SIG-M5 (cell line): Measurements from ENCODE around the gene CAPN9.

ENCODE experiments used
- DNase-seq: peaks from one replicate; lab custom pipeline; 2025; lab: John Stamatoyannopoulos, UW

The CAPN9 gene

GRCh38 chr1:230800891-230801840 lies 54.0 kb downstream of the CAPN9 start:
- DNase-seq, result no peak

DNA sequence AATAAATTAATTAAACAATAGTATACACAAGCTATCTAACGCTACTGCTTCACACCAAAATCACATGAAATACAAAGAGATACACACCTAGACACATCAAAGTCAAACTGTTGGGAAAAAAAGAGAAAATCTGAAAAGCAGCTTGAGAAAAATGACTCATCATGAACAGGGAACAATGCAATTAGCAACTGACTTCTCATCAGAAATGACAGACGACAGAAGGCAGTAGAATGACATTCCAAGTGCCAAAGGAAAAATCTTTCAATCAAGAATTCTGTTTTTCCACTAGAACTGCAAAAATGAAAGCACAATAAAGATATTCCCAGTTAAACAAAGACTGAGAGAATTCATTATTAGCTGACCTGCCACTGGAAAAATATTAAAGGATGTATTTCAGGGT lies 57.2 kb downstream of the CAPN9 start:
- no peak for DNase-seq

GRCh38 chr1:230806552-230806951 lies 59.4 kb downstream of the CAPN9 start:
- DNase-seq, result no peak

DNA sequence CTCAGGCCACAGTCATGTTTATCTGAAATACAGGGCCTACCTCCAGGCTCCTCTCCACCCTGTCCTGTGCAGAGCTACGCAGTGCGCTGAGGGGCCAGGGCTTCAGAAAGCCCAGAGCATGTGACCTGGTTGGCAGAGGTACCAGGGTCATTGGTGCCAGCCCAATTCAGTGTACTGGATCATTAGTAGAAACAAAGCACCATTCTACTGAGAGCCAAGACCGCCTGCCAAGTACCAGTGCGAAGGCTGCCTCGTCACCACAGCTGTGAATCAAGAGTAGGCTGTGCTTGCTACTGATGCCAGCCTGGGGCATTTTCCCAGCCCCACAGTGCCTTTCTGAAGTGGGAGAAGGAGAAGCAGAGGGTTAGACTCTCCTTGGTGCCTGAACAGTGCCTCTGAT lies 59.8 kb downstream of the CAPN9 start:
- DNase-seq, result no peak

- no peak for DNase-seq
Measured at GRCh38 chr1:230807561-230808280, 60.5 kb downstream of the CAPN9 start.

DNA sequence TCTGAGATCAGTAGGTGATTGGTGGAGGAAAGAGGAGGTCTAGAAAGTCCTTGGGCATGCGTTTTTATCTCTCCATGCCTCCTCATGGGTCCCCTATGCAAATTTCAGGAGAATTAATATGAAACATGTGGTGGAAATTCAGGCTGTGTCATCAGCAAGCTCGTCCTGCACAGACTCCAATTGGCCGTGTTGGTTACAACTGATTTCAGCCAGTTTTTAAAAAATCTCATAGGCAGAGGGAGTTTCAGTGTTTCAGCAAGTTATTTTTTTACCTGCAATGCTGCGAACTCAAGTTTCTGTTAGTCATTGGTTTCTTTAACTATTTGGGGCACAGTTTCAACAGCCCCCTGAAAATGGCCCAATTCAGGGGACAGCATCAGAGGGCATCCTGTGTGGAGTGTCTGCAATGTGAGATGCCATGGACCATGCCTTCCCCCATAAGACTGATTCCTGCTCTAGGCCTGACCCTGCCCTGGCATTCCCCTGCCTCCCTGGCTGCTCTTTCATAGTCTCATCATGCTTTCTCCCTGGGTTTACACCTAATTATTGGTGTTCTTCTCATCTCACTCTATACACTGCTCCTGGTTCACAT lies 61.2 kb downstream of the CAPN9 start:
- no peak for DNase-seq

DNA sequence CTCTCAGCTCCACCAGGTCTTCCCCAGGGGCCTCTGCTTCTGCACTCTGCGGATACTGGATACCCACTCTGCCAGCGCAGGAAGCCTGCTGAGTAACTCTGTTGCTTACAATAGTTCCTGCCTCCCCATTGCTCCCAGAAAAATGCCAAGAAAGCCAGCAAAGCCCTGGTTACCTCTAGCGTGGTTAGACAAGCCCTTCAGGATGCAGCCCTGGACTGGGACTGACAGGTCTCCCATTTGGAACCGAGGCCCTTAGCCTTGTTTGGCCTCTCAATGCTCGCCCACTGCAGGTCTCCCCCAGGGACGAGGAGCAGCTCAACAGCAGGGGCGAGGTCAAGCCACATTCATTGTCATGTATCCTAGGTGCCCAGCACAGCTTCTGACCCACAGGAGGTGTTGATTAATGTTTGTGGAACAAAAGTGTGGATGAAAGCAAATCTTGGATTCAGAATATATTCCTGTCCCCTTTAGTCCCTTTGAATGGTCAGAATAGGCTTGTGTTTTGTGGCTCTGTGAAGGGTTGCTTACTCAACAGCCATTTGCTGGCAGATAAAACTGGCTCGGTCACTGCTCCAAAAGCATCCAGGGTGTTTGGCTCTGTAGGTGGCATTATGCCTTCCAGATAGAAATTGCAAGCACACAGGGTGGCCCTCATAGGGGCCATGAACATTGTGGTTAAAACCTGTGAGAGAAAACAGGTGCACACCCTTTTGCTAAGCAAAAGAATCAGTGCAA lies 62.2 kb downstream of the CAPN9 start:
- no peak for DNase-seq

GRCh38 chr1:230812568-230812967 lies 65.4 kb downstream of the CAPN9 start:
- DNase-seq, result no peak

DNA sequence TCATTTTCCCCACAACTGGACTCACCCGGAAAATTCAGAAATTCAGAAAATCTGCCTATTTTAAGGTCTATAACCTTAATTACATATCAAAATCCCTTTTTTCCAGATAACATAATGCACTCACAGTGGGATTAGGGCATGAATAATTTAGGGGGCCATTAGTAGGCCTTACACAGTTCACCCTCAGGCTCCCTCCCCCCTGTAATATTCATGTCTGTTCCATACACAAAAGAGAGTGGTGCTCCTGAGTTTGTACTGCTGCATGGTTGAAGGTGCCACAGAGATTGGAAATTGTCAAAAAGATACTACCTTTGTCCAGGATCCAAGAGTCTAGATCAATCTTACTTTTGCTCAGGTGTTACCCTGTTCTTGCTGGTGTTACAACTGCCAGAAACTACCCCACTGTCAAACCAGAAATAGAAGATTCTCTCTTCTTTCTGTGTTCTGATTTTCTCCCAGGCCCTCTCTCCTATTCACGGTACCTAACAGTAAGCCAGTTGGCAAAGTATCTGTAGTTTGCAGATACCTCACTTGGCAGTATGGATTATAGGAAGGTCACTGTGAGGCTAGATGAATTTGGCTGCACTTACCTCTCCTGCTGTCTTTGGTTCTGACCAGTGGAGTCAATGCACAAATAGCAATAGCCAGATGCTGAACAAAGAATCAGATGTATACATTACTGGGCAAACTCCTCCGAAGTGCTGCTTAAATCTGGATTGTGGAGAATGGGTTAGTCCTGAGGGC lies 67.9 kb downstream of the CAPN9 start:
- no peak for DNase-seq

DNA sequence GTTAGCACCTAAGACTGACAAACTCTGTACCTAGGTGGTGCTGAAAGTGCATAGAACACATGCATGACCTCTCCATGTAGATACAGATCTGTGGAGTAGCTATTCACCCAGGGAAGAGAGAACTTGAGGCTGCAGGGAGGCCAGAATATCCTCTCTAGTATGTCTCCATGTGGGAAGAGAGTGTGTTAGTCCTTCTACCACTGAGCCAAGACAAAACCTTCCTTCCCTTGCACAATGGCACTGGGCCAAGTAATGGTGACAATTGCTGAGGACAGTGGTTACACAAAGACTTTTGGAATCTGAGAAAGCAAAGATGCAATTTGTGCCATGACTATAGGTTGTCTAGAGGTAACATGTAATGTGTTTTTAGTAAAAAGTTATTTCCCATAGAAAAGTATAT lies 68.8 kb downstream of the CAPN9 start:
- no peak for DNase-seq

GRCh38 chr1:230818367-230818766 lies 71.2 kb downstream of the CAPN9 start:
- DNase-seq, result no peak

GRCh38 chr1:230818901-230819300 lies 71.7 kb downstream of the CAPN9 start:
- no peak for DNase-seq

DNA sequence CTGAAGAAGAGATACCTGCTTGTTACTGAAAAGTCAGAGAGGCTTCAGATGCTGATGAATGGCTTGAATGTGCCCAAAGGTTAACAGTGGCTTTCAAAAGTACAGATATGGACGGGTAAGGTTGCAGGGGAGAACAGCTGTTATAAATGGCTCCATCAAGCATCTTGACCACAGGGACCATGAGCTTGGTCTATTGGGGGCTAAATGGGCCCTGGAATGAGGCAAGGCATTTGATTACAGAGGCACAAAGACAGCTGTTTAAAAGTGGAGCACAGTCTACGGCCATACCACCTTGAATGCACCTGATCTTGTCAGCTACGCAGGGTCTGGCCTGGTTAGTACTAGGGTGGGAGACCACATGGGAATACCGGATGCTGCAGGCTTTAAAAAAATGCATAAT lies 72.8 kb downstream of the CAPN9 start:
- no peak for DNase-seq

DNA sequence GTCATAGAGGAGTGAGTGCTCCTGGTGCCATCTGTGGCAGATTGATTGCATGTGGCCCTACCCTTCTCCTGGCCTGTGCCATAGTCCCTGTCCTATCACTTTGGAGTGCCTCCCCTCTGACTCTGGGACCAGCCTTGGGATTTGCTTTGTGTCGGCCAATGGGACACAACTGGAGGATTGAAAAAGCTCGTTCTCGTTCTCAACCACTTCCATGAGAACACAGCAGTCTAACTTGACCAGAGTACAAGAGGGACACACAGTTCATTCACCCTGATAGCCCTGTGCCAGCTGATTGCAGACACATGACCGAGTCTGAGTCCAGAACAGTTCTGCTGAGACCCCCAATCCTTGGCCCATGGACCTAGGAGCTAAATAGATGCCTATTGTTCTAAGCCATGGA lies 73.4 kb downstream of the CAPN9 start:
- DNase-seq, result no peak

- no peak for DNase-seq
Measured at GRCh38 chr1:230821346-230821745, 74.2 kb downstream of the CAPN9 start.

- no peak for DNase-seq
Measured at GRCh38 chr1:230822092-230822581, 74.9 kb downstream of the CAPN9 start.

GRCh38 chr1:230823426-230823825 lies 76.2 kb downstream of the CAPN9 start:
- DNase-seq, result no peak

- no peak for DNase-seq
Measured at GRCh38 chr1:230823931-230824381, 76.8 kb downstream of the CAPN9 start.

- no peak for DNase-seq
Measured at GRCh38 chr1:230824551-230824918, 77.3 kb downstream of the CAPN9 start.

- peak; percentile 34 for DNase-seq
Measured at GRCh38 chr1:230824919-230825721, 77.9 kb downstream of the CAPN9 start.
